Head of caudate nucleus (tissue), 42 donors: ENCODE data around the gene WNT10A.

Experiments
- DNase-seq, 42 donors: peaks; one replicate each; pipeline versions ENCODE4 v3.0.0 to v3.0.0-alpha.2; 2020 to 2021; ENCODE audit warnings: mixed read lengths in 7 of 42
- intact Hi-C: fragments of 100-400 bp; cut with DNase I; formaldehyde crosslinking; loops from one replicate; pipeline ENCODE4 v1.15.0; 2022

Gene WNT10A

GRCh38 chr2:218856167-218856895 is 24.3 kb upstream of the WNT10A start:
- DNase-seq = peak in 14 of 42 donors; percentile 16 to 72 (median 38)
- intact Hi-C loops = no loop called here

GRCh38 chr2:218856896-218857243 is 23.8 kb upstream of the WNT10A start:
- intact Hi-C loops = no loop called here
- peak in 12 of 42 donors; percentile 29 to 66 (median 48) for DNase-seq

- DNase-seq = peak in 8 of 42 donors; percentile 5 to 46 (median 37)
- intact Hi-C loops = no loop called here
Measured at GRCh38 chr2:218857371-218858137, 23.1 kb upstream of the WNT10A start.

- DNase-seq = peak in 6 of 42 donors; percentile 6 to 36 (median 27)
- intact Hi-C loops = no loop called here
Measured at GRCh38 chr2:218858138-218858445, 22.6 kb upstream of the WNT10A start.

GRCh38 chr2:218858671-218859555 is 21.7 kb upstream of the WNT10A start:
- intact Hi-C loops = no loop called here
- peak in 8 of 42 donors; percentile 8 to 45 (median 31) for DNase-seq

- DNase-seq = peak in 19 of 42 donors; percentile 13 to 64 (median 49)
- intact Hi-C loops = no loop called here
Measured at GRCh38 chr2:218859556-218859987, 21.1 kb upstream of the WNT10A start, which contains the start of gene WNT6. WNT6 (plus strand) TSS chr2:218859805; CDS start chr2:218860038, 233 bp downstream.

- peak in 40 of 42 donors; percentile 34 to 86 (median 60) for DNase-seq
Measured at GRCh38 chr2:218859988-218860831, 20.4 kb upstream of the WNT10A start.

GRCh38 chr2:218860950-218861381 is 19.7 kb upstream of the WNT10A start:
- peak; percentile 47 to 94 (median 78) for DNase-seq
- intact Hi-C loops = no loop called here

More at GRCh38 chr2:218859988-218860831, 20.4 kb upstream of the WNT10A start:
- intact Hi-C loops = no loop called here

GRCh38 chr2:218861645-218862318 is 18.9 kb upstream of the WNT10A start:
- intact Hi-C loops = no loop called here
- peak in 13 of 42 donors; percentile 0 to 34 (median 10) for DNase-seq

- peak in 4 of 42 donors; percentile 0 to 9 (median 6) for DNase-seq
- intact Hi-C loops = no loop called here
Measured at GRCh38 chr2:218863021-218863520, 17.6 kb upstream of the WNT10A start.

- intact Hi-C loops = no loop called here
- no peak for DNase-seq
Measured at GRCh38 chr2:218865396-218865795, 15.3 kb upstream of the WNT10A start.

- DNase-seq = no peak
Measured at GRCh38 chr2:218865999-218866398, 14.7 kb upstream of the WNT10A start.

GRCh38 chr2:218867900-218868299 is 12.8 kb upstream of the WNT10A start:
- intact Hi-C loops = no loop called here
- DNase-seq = no peak

More at GRCh38 chr2:218865999-218866398, 14.7 kb upstream of the WNT10A start:
- intact Hi-C loops = no loop called here

GRCh38 chr2:218869064-218869463 is 11.6 kb upstream of the WNT10A start:
- no peak for DNase-seq
- intact Hi-C loops = no loop called here

GRCh38 chr2:218870984-218871344 is 9.7 kb upstream of the WNT10A start:
- DNase-seq = peak in 11 of 42 donors; percentile 36 to 66 (median 45)
- intact Hi-C loops = no loop called here

- intact Hi-C loops = no loop called here
- DNase-seq = no peak
Measured at GRCh38 chr2:218871345-218872302, 9.0 kb upstream of the WNT10A start.
